ENCODE data around the gene FNDC1.

The FNDC1 gene

GRCh38 chr6:159313018-159313417 lies 143.8 kb downstream of the FNDC1 start:
- DNase-seq: no peak

DNA sequence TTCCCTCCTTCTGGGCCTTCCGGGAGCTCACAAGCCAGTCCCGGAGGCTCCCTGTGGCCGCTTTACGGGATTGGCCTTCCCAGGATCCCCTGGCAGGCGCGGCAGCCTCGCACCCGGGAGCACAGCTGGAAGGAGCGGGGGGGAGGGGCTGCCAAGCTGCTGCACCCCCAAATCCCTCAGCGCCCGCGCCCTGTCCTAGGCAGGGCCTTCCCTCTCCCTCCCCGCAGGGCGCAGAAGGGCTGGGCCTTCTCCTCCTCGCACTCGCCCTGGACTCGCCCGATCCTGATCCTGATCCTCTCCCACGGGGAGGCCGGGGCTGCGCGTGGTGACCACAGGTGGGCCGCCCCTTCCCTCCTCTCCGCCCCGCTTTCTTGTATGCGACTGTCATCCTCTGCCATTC lies 146.4 kb downstream of the FNDC1 start:
- no peak for DNase-seq

DNA sequence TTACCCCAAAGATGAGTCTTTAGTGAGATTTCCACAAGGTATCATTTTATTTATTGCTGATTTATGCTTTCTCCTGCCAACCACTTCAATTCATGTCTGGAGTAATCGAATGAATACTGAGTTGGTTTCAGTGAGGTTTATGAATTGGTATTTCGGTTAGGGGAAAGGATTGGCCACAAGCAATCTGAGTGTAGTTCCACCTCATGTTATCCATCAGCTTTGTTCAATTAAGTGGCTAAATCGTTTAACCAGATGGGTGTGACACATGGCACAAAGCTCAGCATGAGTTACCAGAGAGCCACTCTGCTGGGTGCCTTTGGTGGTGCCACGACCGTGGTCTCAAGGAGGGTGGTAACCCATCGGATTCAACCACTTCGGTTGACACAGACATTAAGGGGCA lies 148.2 kb downstream of the FNDC1 start:
- DNase-seq: no peak

DNA sequence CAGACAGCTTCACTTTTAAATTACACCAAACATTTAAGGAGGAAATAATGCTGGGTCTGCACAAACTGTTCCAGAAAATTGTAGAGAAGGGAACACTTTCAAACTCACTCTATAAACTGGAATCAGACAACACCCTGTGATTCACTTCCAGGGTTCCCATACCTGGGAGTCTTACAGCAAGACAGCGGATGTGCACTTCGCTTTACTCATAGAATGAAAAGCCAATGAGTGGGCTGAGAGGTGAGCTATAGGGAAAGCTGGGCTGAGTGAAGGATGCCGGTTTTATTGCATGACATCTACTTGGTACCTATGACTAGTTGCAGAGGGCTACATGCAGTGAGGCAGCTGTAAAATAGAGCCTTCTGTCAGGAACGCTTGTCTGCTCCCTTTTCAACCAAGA lies 152.1 kb downstream of the FNDC1 start:
- no peak for DNase-seq

Data from activated CD4-positive, alpha-beta T cell treated with anti-CD3 and anti-CD28 coated beads, Interleukin-2, amount 50 U/mL, for 48 hours (primary cell).